Stimulated activated CD4-positive, alpha-beta T cell treated with anti-CD3 and anti-CD28 coated beads, Interleukin-2, amount 100 ng/mL, for 4 hours (primary cell): Measurements from ENCODE around the gene XRCC1.
"Not testable (repeated sequence)": the region's sequence is repeated elsewhere in the genome, so short reads cannot be mapped to it uniquely, and the experiment has no call there.

ENCODE experiments used
- DNase-seq: peaks from one replicate; pipeline ENCODE4 v3.0.0-alpha.2; 2020; ENCODE audit warnings: low read depth

The XRCC1 gene

GRCh38 chr19:43575156-43575950 lies at the start of gene XRCC1, which contains the start of gene PINLYP:
TSS of gene XRCC1 (minus strand) at chr19:43575527. CDS start at chr19:43575458, 69 bp downstream.
TSS of gene PINLYP (plus strand) at chr19:43575801. CDS start at chr19:43577192, 1,391 bp downstream.
- peak; percentile 90 for DNase-seq

GRCh38 chr19:43624933-43625332 lies 49.6 kb upstream of the XRCC1 start:
- peak; percentile 81 for DNase-seq

GRCh38 chr19:43623889-43624670 lies 48.8 kb upstream of the XRCC1 start:
- peak; percentile 6 for DNase-seq

GRCh38 chr19:43622956-43623355 lies 47.6 kb upstream of the XRCC1 start:
- DNase-seq: no peak

GRCh38 chr19:43622070-43622469 lies 46.7 kb upstream of the XRCC1 start:
- no peak for DNase-seq

GRCh38 chr19:43620061-43621001 lies 45.0 kb upstream of the XRCC1 start:
- DNase-seq: no peak

GRCh38 chr19:43619262-43620060 lies 44.1 kb upstream of the XRCC1 start, which contains the start of gene ZNF428:
TSS of gene ZNF428 (minus strand) at chr19:43619629. CDS start at chr19:43614304, 5,325 bp downstream.
- DNase-seq: peak; percentile 84

- no peak for DNase-seq
Observed at GRCh38 chr19:43618921-43619261, 43.6 kb upstream of the XRCC1 start.

- no peak for DNase-seq
Observed at GRCh38 chr19:43616954-43617353, 41.6 kb upstream of the XRCC1 start.

GRCh38 chr19:43616306-43616705 lies 41.0 kb upstream of the XRCC1 start:
- no peak for DNase-seq

GRCh38 chr19:43612374-43612773 lies 37.0 kb upstream of the XRCC1 start:
- no peak for DNase-seq

GRCh38 chr19:43611788-43612187 lies 36.5 kb upstream of the XRCC1 start, which contains the start of gene SRRM5:
TSS of gene SRRM5 (plus strand) at chr19:43612088. CDS start at chr19:43612122, 34 bp downstream.
- DNase-seq: no peak

GRCh38 chr19:43610493-43610892 lies 35.2 kb upstream of the XRCC1 start:
- DNase-seq: no peak

GRCh38 chr19:43609872-43610271 lies 34.5 kb upstream of the XRCC1 start:
- no peak for DNase-seq

GRCh38 chr19:43607238-43608205 lies 32.2 kb upstream of the XRCC1 start:
- DNase-seq: no peak

- DNase-seq: no peak
Observed at GRCh38 chr19:43606569-43607229, 31.4 kb upstream of the XRCC1 start.

- DNase-seq: no peak
Observed at GRCh38 chr19:43605875-43606568, 30.7 kb upstream of the XRCC1 start.

- DNase-seq: not testable (repeated sequence)
Observed at GRCh38 chr19:43600326-43600725, 25.0 kb upstream of the XRCC1 start.
